Left lung (tissue), 10 donors: ENCODE results near the gene TMEM175. TPM values are rescaled to one million over a fixed set of nuclear protein-coding genes. Genes with fewer than 3 reads are reported as not detected.

Experiments used
- ATAC-seq: fragments of 200-7000 bp; cut with Tn5 transposase; one replicate; pipeline ENCODE4 v1.9.1; 2020; ENCODE audit warnings: moderate library complexity
- DNase-seq, 4 donors: peaks; one replicate each; pipeline ENCODE4 v3.0.0-alpha.2; 2013 to 2020
- H3K27ac ChIP-seq, 2 donors: fragments of 200-600 bp; sonication (generic) in 1 of 2; one replicate each; pipeline versions ENCODE4 v1.5.0 to v1.8.0; 2020 to 2021
- H3K27me3 ChIP-seq, 2 donors: fragments of 200-600 bp; sonication (generic) in 1 of 2; one replicate each; pipeline versions ENCODE4 v1.5.0 to v1.8.0; 2020 to 2021
- H3K36me3 ChIP-seq, 2 donors: fragments of 200-600 bp; sonication (generic) in 1 of 2; one replicate each; pipeline versions ENCODE4 v1.5.0 to v1.8.0; 2020 to 2021
- H3K4me1 ChIP-seq, 2 donors: fragments of 200-600 bp; one replicate each; pipeline ENCODE4 v1.8.0; 2021
- H3K4me3 ChIP-seq, 2 donors: fragments of 200-600 bp; sonication (generic) in 1 of 2; one replicate each; pipeline versions ENCODE4 v1.5.0 to v1.8.0; 2020 to 2021; ENCODE audit warnings: mild to moderate bottlenecking in 1 of 2
- H3K9me3 ChIP-seq, 2 donors: fragments of 200-600 bp; sonication (generic) in 1 of 2; one replicate each; pipeline versions ENCODE4 v1.5.0 to v1.8.0; 2020 to 2021
- CTCF ChIP-seq, 2 donors: fragments of 200-600 bp; sonication (generic) in 1 of 2; IDR thresholded peaks; one replicate each; pipeline versions ENCODE4 v1.5.0 to v1.8.0; 2021; ENCODE audit warnings: antibody characterized with exemption in 2 of 2
- intact Hi-C, 2 donors: fragments of 100-400 bp; cut with DNase I; formaldehyde crosslinking; loops; one replicate each; pipeline versions ENCODE4 v1.11.2 to v1.14.2; 2022
- polyA plus RNA-seq, 6 donors: library from polyadenylated mRNA; unstranded; fragments of 120-200 nt; gene quantifications; one replicate each; pipeline ENCODE4 v1.2.1, GENCODE V29; 2013; ENCODE audit not compliant: insufficient read length in 6 of 6
- total RNA-seq, 2 donors: library from RNA; stranded (reverse); fragmentation: NEBNext Ultra II Directional; extraction: Animal tissue kit (Norgen Biotek cat#: 25700); gene quantifications; one replicate each; pipeline ENCODE4 v1.2.1, GENCODE V29; 2021
- donor health status: DM: no; HTN: yes; CAD: no.
- donor health status: DM: no; HTN: no; CAD: no.

TMEM175 gene
- total and polyA plus RNA-seq, 8 donors = 24.4 to 38.7 (median 27.6) TPM

- no peak overlapping the region for H3K27ac ChIP-seq
- no peak for ATAC-seq
- no peaks in the 10 kb centered on the region for H3K4me1 ChIP-seq
- intact Hi-C loops = no loop called here
- peak in 2 of 4 donors; percentile 26 to 68 for DNase-seq
- no peaks in the 10 kb centered on the region for H3K9me3 ChIP-seq
- TF ChIP-seq CTCF (IDR thresholded peaks at IDR 0.05) = no peak
- no peak overlapping the region for H3K4me3 ChIP-seq
- H3K27me3 ChIP-seq = no peaks in the 10 kb centered on the region
- H3K36me3 ChIP-seq = peaks cover 0 to 78% of the 10 kb centered on the region in 2 donors
These were observed 23.7 kb downstream of the TMEM175 start for GRCh38 chr4:955931-956381.

GRCh38 chr4:956531-957230 lies 24.4 kb downstream of the TMEM175 start:
- DNase-seq = peak in 2 of 4 donors; percentile 6 to 47
- no peaks in the 10 kb centered on the region for H3K27me3 ChIP-seq
- H3K9me3 ChIP-seq = no peaks in the 10 kb centered on the region
- intact Hi-C loops = no loop called here
- ATAC-seq = no peak
- H3K36me3 ChIP-seq = peaks cover 0 to 80% of the 10 kb centered on the region in 2 donors
- TF ChIP-seq CTCF (IDR thresholded peaks at IDR 0.05) = no peak
- H3K4me3 ChIP-seq = no peak overlapping the region
- H3K27ac ChIP-seq = no peak overlapping the region
- H3K4me1 ChIP-seq = no peaks in the 10 kb centered on the region

- H3K9me3 ChIP-seq = no peaks in the 10 kb centered on the region
- ATAC-seq (no peak), DNase-seq (peak in 1 of 4 donors; percentile 6)
- no peak overlapping the region for H3K4me3 ChIP-seq
- TF ChIP-seq CTCF (IDR thresholded peaks at IDR 0.05) = no peak
- no peaks in the 10 kb centered on the region for H3K27me3 ChIP-seq
- peaks cover 0 to 82% of the 10 kb centered on the region in 2 donors for H3K36me3 ChIP-seq
- intact Hi-C loops = no loop called here
- no peaks in the 10 kb centered on the region for H3K4me1 ChIP-seq
- H3K27ac ChIP-seq = no peak overlapping the region
These were observed 24.9 kb downstream of the TMEM175 start for GRCh38 chr4:957231-957580.

- Histone ChIP-seq H3K36me3 (peaks cover 0 to 87% of the 10 kb centered on the region in 2 donors), H3K4me1 (no peaks in the 10 kb centered on the region), H3K27me3 (no peaks in the 10 kb centered on the region), H3K9me3 (no peaks in the 10 kb centered on the region), H3K4me3 (no peak overlapping the region), H3K27ac (no peak overlapping the region)
- peak in 2 of 4 donors; percentile 27 to 76 for DNase-seq
- ATAC-seq = no peak
- intact Hi-C loops = no loop called here
- no peak for TF ChIP-seq CTCF (IDR thresholded peaks at IDR 0.05)
These were observed 25.5 kb downstream of the TMEM175 start for GRCh38 chr4:957581-958313.

- Histone ChIP-seq H3K4me1 (no peaks in the 10 kb centered on the region), H3K36me3 (peaks cover 0 to 92% of the 10 kb centered on the region in 2 donors), H3K9me3 (no peaks in the 10 kb centered on the region), H3K27me3 (no peaks in the 10 kb centered on the region), H3K27ac (no peak overlapping the region), H3K4me3 (no peak overlapping the region)
- ATAC-seq (no peak), DNase-seq (peak in 1 of 4 donors; percentile 30)
- intact Hi-C loops = no loop called here
- no peak for TF ChIP-seq CTCF (IDR thresholded peaks at IDR 0.05)
These were observed 26.0 kb downstream of the TMEM175 start for GRCh38 chr4:958314-958665.
